ENCODE measurements around the gene TNFRSF1A.
A peak's percentile ranks its signal among the peaks of the same experiment; 100 is the strongest.
"Not testable (repeated sequence)": the region's sequence is repeated elsewhere in the genome, so short reads cannot be mapped to it uniquely, and the experiment has no call there.

Gene TNFRSF1A

DNA sequence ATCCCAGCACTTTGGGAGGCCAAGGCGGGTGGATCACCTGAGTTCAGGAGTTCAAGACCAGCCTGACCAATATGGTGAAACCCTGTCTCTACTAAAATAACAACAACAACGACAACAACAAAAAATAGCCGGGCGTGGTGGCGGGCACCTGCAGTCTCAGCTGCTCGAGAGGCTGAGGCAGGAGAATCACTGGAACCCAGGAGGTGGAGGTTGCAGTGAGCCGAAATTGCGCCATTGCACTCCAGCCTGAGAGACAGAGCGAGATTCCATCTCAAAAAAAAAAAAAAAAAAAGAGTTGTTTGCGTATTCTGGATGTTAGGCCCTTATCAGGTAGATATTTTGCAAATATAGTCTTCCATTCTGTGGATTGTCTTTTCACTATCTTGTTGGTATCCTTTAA, 52.8 kb downstream of the TNFRSF1A start:
- not testable (repeated sequence) for H3K4me3 ChIP-seq (ENCODE audit: low read length); H3K27me3 ChIP-seq (ENCODE audit: control insufficient read depth, insufficient read depth, low read length); H3K9ac ChIP-seq (ENCODE audit: low read length); H3K36me3 ChIP-seq (ENCODE audit: control insufficient read depth, insufficient read depth, low read length); H3K27ac ChIP-seq (ENCODE audit: low read depth, low read length); H3K4me1 ChIP-seq (ENCODE audit: control insufficient read depth, insufficient read depth, low read length)

DNA sequence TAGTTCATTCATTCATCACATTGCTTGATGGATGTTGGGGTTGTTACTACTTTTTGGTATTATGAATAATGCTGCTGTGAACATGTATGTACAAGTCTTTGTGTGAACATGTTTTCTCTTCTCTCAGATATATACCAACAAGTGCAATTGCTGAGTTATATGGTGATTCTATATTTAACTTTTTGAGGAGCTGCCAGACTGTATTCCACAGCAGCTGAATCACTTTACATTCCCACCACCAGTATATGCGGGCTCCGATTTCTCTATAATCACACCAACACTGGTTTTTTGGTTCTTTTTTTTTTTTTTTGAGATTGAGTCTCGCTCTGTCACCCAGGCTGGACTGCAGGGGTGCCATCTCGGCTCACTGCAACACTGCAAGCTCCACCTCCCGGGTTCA, 53.6 kb downstream of the TNFRSF1A start:
- Histone ChIP-seq H3K27ac (ENCODE audit: low read depth, low read length) (no peak overlapping the region), H3K27me3 (ENCODE audit: control insufficient read depth, insufficient read depth, low read length) (no peaks in the 10 kb centered on the region), H3K4me1 (ENCODE audit: control insufficient read depth, insufficient read depth, low read length) (no peaks in the 10 kb centered on the region), H3K9ac (ENCODE audit: low read length) (no peak overlapping the region), H3K36me3 (ENCODE audit: control insufficient read depth, insufficient read depth, low read length) (no peaks in the 10 kb centered on the region), H3K4me3 (ENCODE audit: low read length) (no peak overlapping the region)

DNA sequence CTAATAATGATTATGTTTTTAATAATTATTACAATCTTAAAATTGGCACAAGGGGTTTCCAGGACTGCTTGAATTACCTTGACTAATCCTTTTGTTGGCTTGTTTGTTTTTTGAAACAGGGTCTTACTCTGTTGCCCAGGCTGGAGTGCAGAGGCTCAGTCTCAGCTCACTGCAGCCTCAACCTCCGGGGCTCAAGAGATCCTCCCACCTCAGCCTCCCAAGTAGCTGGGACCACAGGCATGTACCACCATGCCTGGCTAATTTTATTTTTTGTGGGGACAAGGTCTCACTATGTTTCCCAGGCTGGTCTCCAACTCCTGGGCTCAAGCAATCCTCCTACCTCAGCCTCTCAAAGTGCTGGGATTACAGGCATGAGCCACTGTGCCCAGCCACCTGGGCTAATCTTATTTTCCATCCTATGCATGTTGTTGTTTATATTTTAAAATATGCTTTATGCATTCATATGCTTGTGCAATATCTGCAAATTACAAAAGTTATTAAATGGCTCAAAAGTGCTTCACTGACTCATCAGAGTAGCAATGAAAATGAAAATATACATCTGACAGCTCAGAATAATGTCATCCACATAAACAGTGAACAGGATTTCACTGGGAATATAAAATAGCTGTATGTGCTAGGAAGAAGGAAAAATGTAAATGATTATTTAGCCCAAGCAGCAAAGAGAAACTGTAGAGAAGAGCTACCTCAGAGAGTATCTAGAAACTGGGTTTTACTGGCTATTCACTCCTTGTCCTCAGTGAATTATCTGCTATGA, 56.2 kb downstream of the TNFRSF1A start:
- Histone ChIP-seq H3K27ac (ENCODE audit: low read depth, low read length) (no peak overlapping the region), H3K9ac (ENCODE audit: low read length) (no peak overlapping the region), H3K36me3 (ENCODE audit: control insufficient read depth, insufficient read depth, low read length) (no peaks in the 10 kb centered on the region), H3K4me3 (ENCODE audit: low read length) (no peak overlapping the region), H3K27me3 (ENCODE audit: control insufficient read depth, insufficient read depth, low read length) (no peaks in the 10 kb centered on the region), H3K4me1 (ENCODE audit: control insufficient read depth, insufficient read depth, low read length) (no peaks in the 10 kb centered on the region)

DNA sequence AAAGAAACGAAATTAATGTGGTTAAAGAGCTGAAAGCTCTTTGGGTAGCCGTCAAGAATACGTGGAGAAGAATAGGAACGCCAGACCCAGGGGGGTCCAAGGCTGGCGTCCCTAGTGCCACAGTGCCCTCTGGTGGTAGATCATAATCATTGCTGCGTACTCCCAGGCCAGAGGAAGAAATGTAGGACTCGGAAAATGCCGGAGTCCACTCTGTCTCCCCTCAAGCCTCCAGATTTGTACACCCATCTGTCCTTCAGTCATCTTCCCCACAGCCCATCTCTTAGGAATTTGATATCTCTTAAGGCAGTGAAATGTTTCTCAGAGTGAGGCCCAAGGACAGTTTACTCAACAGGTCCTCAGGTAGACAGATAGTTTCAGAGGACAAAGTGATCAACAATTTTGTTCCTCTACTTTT, 56.8 kb downstream of the TNFRSF1A start:
- Histone ChIP-seq H3K4me3 (ENCODE audit: low read length) (no peak overlapping the region), H3K27me3 (ENCODE audit: control insufficient read depth, insufficient read depth, low read length) (no peaks in the 10 kb centered on the region), H3K4me1 (ENCODE audit: control insufficient read depth, insufficient read depth, low read length) (peaks cover 3% of the 10 kb centered on the region), H3K27ac (ENCODE audit: low read depth, low read length) (no peak overlapping the region), H3K36me3 (ENCODE audit: control insufficient read depth, insufficient read depth, low read length) (no peaks in the 10 kb centered on the region), H3K9ac (ENCODE audit: low read length) (no peak overlapping the region)

DNA sequence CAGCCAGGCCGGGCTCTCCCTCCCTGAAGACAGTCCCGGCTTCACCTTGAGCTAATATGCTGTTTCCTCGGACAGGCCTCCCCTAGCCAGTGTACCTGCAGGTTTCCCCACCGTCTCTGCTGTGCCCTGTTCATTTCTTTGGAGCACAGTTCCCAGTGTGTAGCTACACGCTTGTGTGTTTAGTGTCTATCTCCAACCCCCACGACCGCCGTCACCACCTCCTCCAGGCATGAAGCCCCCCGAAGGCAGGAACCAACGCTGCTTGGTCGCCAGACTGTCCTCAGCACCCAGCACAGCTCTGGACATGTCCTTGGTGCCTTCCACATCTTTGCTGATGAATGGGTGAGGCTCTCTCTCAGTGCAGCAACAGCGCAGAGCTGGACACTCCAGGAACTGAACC, 57.6 kb downstream of the TNFRSF1A start:
- Histone ChIP-seq H3K27ac (ENCODE audit: low read depth, low read length) (no peak overlapping the region), H3K36me3 (ENCODE audit: control insufficient read depth, insufficient read depth, low read length) (no peaks in the 10 kb centered on the region), H3K4me1 (ENCODE audit: control insufficient read depth, insufficient read depth, low read length) (peaks cover 9% of the 10 kb centered on the region), H3K9ac (ENCODE audit: low read length) (no peak overlapping the region), H3K4me3 (ENCODE audit: low read length) (no peak overlapping the region), H3K27me3 (ENCODE audit: control insufficient read depth, insufficient read depth, low read length) (no peaks in the 10 kb centered on the region)

DNA sequence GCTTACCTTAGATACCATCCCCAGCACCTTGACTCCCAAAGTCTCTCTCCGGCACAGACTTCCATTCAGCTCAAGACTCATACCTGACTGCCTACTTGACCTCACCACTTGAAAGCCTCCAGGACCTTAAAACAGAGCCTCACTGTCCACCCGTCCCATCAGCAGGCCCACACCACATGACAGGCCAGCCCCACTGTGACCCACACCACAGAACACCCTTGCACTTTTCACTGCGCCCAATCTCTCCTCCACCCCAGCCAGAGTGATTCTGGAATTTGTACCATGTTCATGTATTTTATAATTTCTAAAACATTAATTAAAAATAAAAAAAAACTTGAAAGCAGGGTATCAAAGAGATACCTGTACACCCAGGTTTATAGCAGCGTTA, 59.4 kb downstream of the TNFRSF1A start:
- H3K27me3 ChIP-seq (ENCODE audit: control insufficient read depth, insufficient read depth, low read length) = no peaks in the 10 kb centered on the region
- H3K36me3 ChIP-seq (ENCODE audit: control insufficient read depth, insufficient read depth, low read length) = no peaks in the 10 kb centered on the region
- H3K27ac ChIP-seq (ENCODE audit: low read depth, low read length) = no peak overlapping the region
- peaks cover 17% of the 10 kb centered on the region for H3K4me1 ChIP-seq (ENCODE audit: control insufficient read depth, insufficient read depth, low read length)
- H3K4me3 ChIP-seq (ENCODE audit: low read length) = no peak overlapping the region
- no peak overlapping the region for H3K9ac ChIP-seq (ENCODE audit: low read length)

DNA sequence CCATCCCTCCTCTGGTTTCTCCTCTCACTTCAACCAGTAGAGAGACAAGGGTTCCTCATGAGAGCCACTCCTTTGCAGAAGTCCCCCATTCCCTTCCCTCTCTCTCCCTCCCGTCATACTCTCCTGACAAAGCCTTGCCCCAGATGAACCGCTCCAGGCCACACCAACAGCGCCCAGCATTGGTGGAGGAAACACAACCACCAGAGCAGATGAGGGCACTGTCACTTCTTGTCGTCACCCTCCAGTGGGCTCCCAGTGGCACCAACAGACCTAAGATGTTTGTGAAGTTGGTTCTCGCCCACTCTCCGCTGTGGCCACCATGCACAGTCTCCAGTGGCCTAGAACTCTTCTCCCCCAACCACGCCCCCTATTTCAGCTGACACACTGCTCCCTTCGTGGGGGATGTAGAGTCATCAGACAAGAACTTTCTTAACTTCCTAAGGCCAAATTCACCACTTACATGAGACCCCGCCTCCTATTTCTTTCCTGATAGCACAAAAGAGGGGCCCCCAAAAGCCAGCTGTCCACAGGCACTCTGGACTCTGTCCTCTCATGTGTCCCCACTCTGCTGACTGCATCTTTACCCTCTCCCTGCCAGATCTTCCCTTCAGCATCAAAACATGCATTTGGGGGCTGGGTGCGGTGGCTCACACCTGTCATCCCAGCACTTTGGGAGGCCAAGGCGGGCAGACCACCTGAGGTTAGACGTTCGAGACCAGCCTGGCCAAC, 60.6 kb downstream of the TNFRSF1A start:
- H3K27ac ChIP-seq (ENCODE audit: low read depth, low read length) = no peak overlapping the region
- no peak overlapping the region for H3K9ac ChIP-seq (ENCODE audit: low read length)
- H3K36me3 ChIP-seq (ENCODE audit: control insufficient read depth, insufficient read depth, low read length) = no peaks in the 10 kb centered on the region
- peaks cover 17% of the 10 kb centered on the region for H3K4me1 ChIP-seq (ENCODE audit: control insufficient read depth, insufficient read depth, low read length)
- no peaks in the 10 kb centered on the region for H3K27me3 ChIP-seq (ENCODE audit: control insufficient read depth, insufficient read depth, low read length)
- H3K4me3 ChIP-seq (ENCODE audit: low read length) = no peak overlapping the region

DNA sequence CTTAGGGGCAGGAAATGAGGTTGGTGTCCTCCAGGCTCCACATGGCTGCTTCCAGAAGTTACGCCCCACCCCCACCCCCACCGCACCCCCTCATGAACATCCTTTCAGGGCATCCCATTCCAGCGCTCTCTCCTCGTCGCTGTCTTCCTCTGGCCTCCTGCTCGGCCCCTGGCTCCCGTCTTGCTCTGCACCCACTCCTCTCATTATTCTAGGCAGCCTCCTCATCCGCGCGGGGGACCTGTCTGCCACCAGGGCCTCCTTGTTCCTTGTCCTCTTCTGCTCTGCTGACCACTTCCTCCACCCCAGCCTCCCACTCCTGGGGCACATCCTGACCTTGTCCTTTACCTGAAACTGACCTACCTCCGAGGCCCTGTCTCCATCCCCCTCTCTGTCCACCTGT, 61.2 kb downstream of the TNFRSF1A start:
- Histone ChIP-seq H3K4me1 (ENCODE audit: control insufficient read depth, insufficient read depth, low read length) (peaks cover 17% of the 10 kb centered on the region), H3K27ac (ENCODE audit: low read depth, low read length) (peak overlapping the region; percentile 83), H3K4me3 (ENCODE audit: low read length) (no peak overlapping the region), H3K27me3 (ENCODE audit: control insufficient read depth, insufficient read depth, low read length) (no peaks in the 10 kb centered on the region), H3K36me3 (ENCODE audit: control insufficient read depth, insufficient read depth, low read length) (no peaks in the 10 kb centered on the region), H3K9ac (ENCODE audit: low read length) (no peak overlapping the region)

DNA sequence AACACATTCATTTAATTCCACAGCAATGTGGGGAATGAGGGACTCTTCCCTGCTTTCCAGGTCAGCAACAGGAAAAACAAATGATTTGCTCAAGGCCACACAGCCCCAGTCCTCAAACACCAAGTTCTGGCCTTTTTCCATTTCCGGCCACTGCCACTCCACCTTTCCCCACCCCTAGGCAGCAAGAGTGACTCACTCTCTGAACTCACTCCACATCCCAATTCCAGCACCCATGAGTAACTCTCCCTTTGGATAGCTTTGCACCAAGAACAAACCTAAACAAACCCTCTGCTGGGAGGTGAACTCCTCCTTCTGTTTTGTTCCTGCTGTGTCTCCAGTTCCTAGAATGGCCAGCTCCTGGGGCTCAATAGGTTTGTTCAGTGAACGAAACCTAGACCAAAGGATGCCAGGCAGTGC, 61.8 kb downstream of the TNFRSF1A start:
- Histone ChIP-seq H3K27me3 (ENCODE audit: control insufficient read depth, insufficient read depth, low read length) (no peaks in the 10 kb centered on the region), H3K9ac (ENCODE audit: low read length) (no peak overlapping the region), H3K27ac (ENCODE audit: low read depth, low read length) (peak overlapping the region; percentile 83), H3K4me3 (ENCODE audit: low read length) (no peak overlapping the region), H3K36me3 (ENCODE audit: control insufficient read depth, insufficient read depth, low read length) (no peaks in the 10 kb centered on the region), H3K4me1 (ENCODE audit: control insufficient read depth, insufficient read depth, low read length) (peaks cover 17% of the 10 kb centered on the region)

DNA sequence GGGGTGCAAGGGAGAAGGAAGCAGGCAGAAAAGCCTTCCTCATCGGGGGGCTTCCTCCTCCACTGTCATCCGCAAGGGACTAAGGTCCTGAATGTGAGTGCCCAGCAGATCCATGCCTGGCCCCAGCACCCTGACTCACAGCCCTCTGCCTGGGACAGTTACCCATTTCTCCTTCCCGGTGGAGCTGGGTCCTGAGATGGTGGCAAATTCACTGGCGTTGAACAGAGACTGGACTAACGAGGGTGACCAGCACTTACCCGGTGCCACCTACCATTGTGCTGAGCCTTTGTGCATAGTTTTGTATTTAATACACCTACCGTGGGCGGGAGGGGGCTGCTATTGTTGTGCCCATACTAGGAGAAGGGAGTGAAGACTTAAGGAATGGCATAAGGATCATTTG, 62.2 kb downstream of the TNFRSF1A start:
- Histone ChIP-seq H3K4me3 (ENCODE audit: low read length) (no peak overlapping the region), H3K36me3 (ENCODE audit: control insufficient read depth, insufficient read depth, low read length) (no peaks in the 10 kb centered on the region), H3K9ac (ENCODE audit: low read length) (no peak overlapping the region), H3K4me1 (ENCODE audit: control insufficient read depth, insufficient read depth, low read length) (peaks cover 17% of the 10 kb centered on the region), H3K27me3 (ENCODE audit: control insufficient read depth, insufficient read depth, low read length) (no peaks in the 10 kb centered on the region), H3K27ac (ENCODE audit: low read depth, low read length) (peak overlapping the region; percentile 83)

DNA sequence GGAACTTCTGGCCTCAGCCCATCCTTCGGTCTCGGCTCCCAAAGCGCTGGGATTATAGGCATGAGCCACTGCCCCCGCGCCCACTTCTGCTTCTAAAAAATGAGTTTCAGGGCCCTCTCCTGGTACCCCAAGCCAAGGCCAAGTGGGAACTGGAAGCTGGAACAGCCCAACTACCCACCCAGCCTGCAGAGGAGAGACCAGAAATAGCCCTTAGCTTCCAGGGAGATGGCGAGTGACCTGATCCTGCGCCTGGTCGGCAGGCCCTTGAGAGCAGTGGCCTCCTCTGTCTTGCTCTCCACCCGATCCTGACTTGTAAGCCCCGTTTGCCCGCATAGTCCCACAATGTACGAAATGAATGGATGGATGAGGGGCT, 62.6 kb downstream of the TNFRSF1A start:
- H3K36me3 ChIP-seq (ENCODE audit: control insufficient read depth, insufficient read depth, low read length) = no peaks in the 10 kb centered on the region
- H3K27ac ChIP-seq (ENCODE audit: low read depth, low read length) = peak overlapping the region; percentile 83
- H3K27me3 ChIP-seq (ENCODE audit: control insufficient read depth, insufficient read depth, low read length) = no peaks in the 10 kb centered on the region
- peaks cover 17% of the 10 kb centered on the region for H3K4me1 ChIP-seq (ENCODE audit: control insufficient read depth, insufficient read depth, low read length)
- no peak overlapping the region for H3K9ac ChIP-seq (ENCODE audit: low read length)
- peak overlapping the region; percentile 28 for H3K4me3 ChIP-seq (ENCODE audit: low read length)
